ENCODE measurements around the gene PRKAR2B. TPM values are rescaled to one million over a fixed set of nuclear protein-coding genes. Genes with fewer than 3 reads are reported as not detected.

Gene PRKAR2B
- total RNA-seq, 1 experiment from 2014 or later: 14.3 TPM

DNA sequence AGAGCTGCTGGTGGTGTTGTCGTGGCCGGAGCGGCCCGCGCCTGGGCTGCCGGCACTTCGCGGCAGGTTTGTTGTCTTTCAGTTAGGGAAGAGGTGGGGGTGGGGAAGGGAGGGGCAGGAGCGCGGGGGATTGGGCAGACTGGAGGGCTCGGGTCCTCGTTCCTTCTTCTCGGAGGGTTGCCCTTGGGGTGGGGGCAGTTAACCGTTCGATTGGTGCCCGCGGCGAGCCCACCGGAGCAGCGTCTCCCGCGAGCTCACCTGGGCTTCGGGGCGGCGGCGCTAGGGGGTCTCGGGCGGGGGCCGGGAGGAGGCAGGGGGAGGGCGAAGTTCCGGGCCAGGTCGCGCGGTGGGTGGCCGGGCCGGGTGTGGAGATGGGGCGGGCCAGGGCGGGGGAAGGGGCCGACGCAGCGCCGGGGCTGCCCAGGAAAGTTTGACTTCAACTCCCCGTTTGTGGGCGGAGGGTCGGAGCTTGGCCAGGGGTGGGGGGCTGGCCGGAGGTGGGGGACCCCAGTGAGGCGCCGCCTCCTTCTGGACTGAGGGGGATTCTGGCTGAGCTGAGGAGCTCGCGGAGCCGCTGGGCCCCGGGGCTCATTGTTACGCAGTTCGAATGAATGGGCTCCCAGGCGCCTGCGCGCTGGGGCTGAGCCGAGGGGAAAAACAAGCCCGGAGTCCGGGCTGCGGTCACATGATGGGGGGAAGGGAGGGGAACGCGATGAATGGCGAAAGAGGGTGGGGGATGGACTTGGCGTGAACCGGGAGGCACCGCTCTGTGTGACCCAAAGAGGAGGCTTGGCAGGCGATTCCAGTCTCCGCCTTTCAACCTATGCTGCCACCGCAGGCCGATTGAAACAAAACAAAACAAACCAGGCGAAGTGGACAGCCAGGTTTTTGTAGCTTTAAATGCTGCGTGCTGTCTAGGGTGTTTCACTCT is 124.9 kb downstream of the PRKAR2B start:
- H3K27ac ChIP-seq: peak overlapping the region; percentile 83

GRCh38 chr7:107170051-107170915 is 125.8 kb downstream of the PRKAR2B start:
- Histone ChIP-seq H3K4me1 (no peaks in the 10 kb centered on the region), H3K4me3 (peak overlapping the region; percentile 76), H3K9me3 (replicated peaks) (no peaks in the 10 kb centered on the region), H3K36me3 (no peaks in the 10 kb centered on the region), H3K27ac (peak overlapping the region; percentile 83), H3K27me3 (no peaks in the 10 kb centered on the region)
- no peak for DNase-seq

More for the DNA sequence above, 124.9 kb downstream of the PRKAR2B start:
- DNase-seq: peak; percentile 95 to 96
- Histone ChIP-seq H3K4me3 (peak overlapping the region; percentile 76), H3K36me3 (no peaks in the 10 kb centered on the region), H3K9me3 (replicated peaks) (no peaks in the 10 kb centered on the region), H3K27me3 (no peaks in the 10 kb centered on the region), H3K4me1 (no peaks in the 10 kb centered on the region)

- H3K4me1 ChIP-seq: no peaks in the 10 kb centered on the region
Observed at GRCh38 chr7:107171496-107171895, 127.0 kb downstream of the PRKAR2B start.

DNA sequence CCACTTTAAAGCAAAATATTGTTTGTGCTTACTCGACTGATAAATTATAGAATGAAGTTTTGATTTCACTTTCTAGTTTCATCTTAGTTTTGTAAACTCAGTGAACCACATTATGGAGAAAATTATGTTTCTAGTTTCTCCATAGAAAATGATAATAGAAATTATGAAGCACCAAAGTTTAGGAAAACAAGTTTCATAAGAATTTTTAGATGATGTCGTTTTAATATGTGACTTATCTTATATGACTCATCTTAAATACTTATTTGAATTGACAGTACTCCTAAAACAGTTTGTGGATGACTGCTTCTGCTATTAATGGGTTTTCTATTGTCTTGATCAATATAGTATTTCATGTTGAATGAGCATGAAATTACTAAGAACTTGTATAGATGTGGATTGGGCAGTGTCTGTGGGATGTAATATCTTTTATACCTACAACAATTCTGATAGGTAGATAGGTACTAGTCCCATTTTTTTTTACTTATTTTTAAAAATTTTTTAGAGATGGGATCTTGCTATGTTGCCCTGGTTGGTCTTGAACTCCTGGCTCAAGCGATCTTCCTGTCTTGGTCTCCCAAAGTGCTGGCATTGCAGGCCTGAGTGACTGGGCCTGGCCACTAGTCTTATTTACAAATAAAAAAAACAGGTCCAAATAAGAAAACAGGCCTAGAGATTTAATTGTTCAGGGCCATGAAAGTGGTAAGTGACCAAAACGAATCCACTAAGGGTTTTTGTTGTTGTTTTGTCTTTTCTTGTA is 127.9 kb downstream of the PRKAR2B start:
- H3K36me3 ChIP-seq: no peaks in the 10 kb centered on the region
- no peaks in the 10 kb centered on the region for H3K9me3 ChIP-seq (replicated peaks)
- H3K27ac ChIP-seq: no peak overlapping the region
- H3K27me3 ChIP-seq: no peaks in the 10 kb centered on the region
- DNase-seq: no peak
- H3K4me1 ChIP-seq: no peaks in the 10 kb centered on the region
- no peak overlapping the region for H3K4me3 ChIP-seq

More at GRCh38 chr7:107171496-107171895, 127.0 kb downstream of the PRKAR2B start:
- no peaks in the 10 kb centered on the region for H3K27me3 ChIP-seq
- H3K4me3 ChIP-seq: no peak overlapping the region
- H3K9me3 ChIP-seq (replicated peaks): no peaks in the 10 kb centered on the region
- DNase-seq: no peak
- no peaks in the 10 kb centered on the region for H3K36me3 ChIP-seq
- no peak overlapping the region for H3K27ac ChIP-seq

- no peak for DNase-seq
- H3K27ac ChIP-seq: no peak overlapping the region
- no peak overlapping the region for H3K4me3 ChIP-seq
Observed at GRCh38 chr7:107173191-107173590, 128.7 kb downstream of the PRKAR2B start.

GRCh38 chr7:107173691-107174406 is 129.3 kb downstream of the PRKAR2B start:
- no peaks in the 10 kb centered on the region for H3K36me3 ChIP-seq
- no peak for DNase-seq
- H3K27me3 ChIP-seq: no peaks in the 10 kb centered on the region

More at GRCh38 chr7:107173191-107173590, 128.7 kb downstream of the PRKAR2B start:
- H3K27me3 ChIP-seq: no peaks in the 10 kb centered on the region
- H3K36me3 ChIP-seq: no peaks in the 10 kb centered on the region
- H3K9me3 ChIP-seq (replicated peaks): no peaks in the 10 kb centered on the region
- no peaks in the 10 kb centered on the region for H3K4me1 ChIP-seq

DNA sequence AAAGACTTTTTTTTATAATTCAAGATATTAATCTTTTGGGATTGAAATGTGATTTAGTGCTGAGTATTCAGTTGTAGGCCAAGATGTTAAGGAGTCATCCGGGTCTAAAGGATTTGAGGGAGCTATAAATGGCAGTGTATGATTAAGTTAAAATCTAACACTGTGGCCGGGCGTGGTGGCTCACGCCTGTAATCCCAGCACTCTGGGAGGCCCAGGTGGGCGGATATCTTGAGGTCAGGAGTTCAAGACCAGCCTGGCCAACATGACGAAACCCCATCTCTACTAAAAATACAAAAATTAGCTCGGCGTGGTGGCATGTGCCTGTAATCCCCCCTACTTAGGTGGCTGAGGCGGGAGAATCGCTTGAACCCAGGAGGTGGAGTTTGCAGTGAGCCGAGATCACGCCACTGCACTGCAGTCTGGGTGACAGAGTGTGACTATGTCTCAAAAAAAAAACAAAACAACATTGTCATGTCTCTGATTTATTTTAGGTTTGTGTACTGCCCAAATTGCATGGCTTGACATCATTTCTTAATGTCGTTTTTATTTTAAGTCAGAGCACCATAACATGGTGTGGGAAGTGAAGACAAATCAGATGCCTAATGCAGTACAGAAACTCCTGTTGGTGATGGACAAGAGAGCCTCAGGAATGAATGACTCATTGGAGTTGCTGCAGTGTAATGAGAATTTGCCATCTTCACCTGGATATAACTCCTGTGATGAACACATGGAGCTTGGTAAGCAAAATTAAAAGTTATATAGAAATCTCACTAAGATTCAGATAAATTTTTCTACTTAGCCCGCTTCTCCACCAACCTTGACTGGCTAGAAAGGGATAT is 135.0 kb downstream of the PRKAR2B start:
- no peak overlapping the region for H3K27ac ChIP-seq
- peak in 1 of 2 experiments; percentile 12 for DNase-seq

More at GRCh38 chr7:107173691-107174406, 129.3 kb downstream of the PRKAR2B start:
- Histone ChIP-seq H3K9me3 (replicated peaks) (no peaks in the 10 kb centered on the region), H3K27ac (no peak overlapping the region), H3K4me1 (no peaks in the 10 kb centered on the region), H3K4me3 (no peak overlapping the region)

GRCh38 chr7:107180378-107180777 is 135.9 kb downstream of the PRKAR2B start:
- Histone ChIP-seq H3K4me1 (peaks cover 15% of the 10 kb centered on the region; the same call in 1 of the 2 replicates), H3K36me3 (peaks cover 22% of the 10 kb centered on the region), H3K27me3 (no peaks in the 10 kb centered on the region), H3K9me3 (replicated peaks) (no peaks in the 10 kb centered on the region), H3K4me3 (no peak overlapping the region), H3K27ac (no peak overlapping the region)
- DNase-seq: peak; percentile 57 to 70

More for the DNA sequence above, 135.0 kb downstream of the PRKAR2B start:
- Histone ChIP-seq H3K27me3 (no peaks in the 10 kb centered on the region), H3K4me1 (peaks cover 15% of the 10 kb centered on the region; the same call in 1 of the 2 replicates), H3K4me3 (no peak overlapping the region), H3K9me3 (replicated peaks) (no peaks in the 10 kb centered on the region), H3K36me3 (peaks cover 22% of the 10 kb centered on the region)

- H3K27me3 ChIP-seq: no peaks in the 10 kb centered on the region
- peaks cover 22% of the 10 kb centered on the region for H3K36me3 ChIP-seq
- no peak overlapping the region for H3K4me3 ChIP-seq
- H3K9me3 ChIP-seq (replicated peaks): no peaks in the 10 kb centered on the region
- no peak for DNase-seq
- no peak overlapping the region for H3K27ac ChIP-seq
- peaks cover 15% of the 10 kb centered on the region; the same call in 1 of the 2 replicates for H3K4me1 ChIP-seq
Observed at GRCh38 chr7:107181172-107181571, 136.7 kb downstream of the PRKAR2B start.

DNA sequence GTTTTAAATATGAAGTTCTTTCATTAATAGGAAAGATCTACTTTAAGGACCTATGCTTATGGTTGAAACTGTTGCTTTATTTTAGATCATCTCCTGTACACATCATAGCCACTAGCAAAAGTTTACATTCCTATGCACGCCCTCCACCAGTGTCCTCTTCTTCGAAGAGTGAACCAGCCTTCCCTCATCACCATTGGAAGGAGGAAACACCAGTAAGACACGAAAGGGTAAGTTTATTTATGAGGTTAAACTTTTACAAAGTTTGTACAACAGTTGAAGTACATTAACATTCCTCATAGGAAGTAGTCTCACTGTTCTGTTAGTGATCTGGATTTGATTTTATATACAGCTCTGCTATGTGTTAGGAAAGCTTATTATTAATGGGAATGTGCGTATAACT is 141.2 kb downstream of the PRKAR2B start:
- Histone ChIP-seq H3K27ac (no peak overlapping the region), H3K4me1 (peaks cover 2% of the 10 kb centered on the region; the same call in 1 of the 2 replicates), H3K36me3 (peaks cover 51% of the 10 kb centered on the region), H3K27me3 (no peaks in the 10 kb centered on the region), H3K9me3 (replicated peaks) (no peaks in the 10 kb centered on the region), H3K4me3 (no peak overlapping the region)
- DNase-seq: no peak

- H3K9me3 ChIP-seq (replicated peaks): no peaks in the 10 kb centered on the region
- H3K36me3 ChIP-seq: peaks cover 55% of the 10 kb centered on the region
- H3K4me3 ChIP-seq: no peak overlapping the region
- H3K4me1 ChIP-seq: no peaks in the 10 kb centered on the region
- no peaks in the 10 kb centered on the region for H3K27me3 ChIP-seq
- no peak for DNase-seq
- H3K27ac ChIP-seq: no peak overlapping the region
Observed at GRCh38 chr7:107186240-107186639, 141.7 kb downstream of the PRKAR2B start.

DNA sequence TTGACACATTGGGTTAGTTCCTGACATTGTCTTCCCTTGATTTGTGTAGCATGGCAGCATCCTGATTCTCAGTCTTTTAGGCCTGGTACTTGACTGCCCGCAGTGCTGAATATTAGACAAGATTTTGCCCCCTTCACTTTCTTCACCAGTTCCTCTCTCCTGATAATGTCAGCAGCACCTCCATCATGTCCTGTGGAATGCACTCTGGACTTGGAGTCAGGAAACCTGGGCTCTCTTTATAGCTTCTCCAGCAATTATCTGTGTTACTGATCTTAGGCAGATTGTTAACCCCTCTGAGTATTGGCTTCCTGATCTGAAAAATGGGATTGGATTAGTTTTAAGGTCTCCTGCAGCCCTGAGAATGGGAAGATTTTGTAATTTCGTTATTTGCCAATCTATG is 143.3 kb downstream of the PRKAR2B start:
- no peaks in the 10 kb centered on the region for H3K9me3 ChIP-seq (replicated peaks)
- H3K27me3 ChIP-seq: no peaks in the 10 kb centered on the region
- H3K4me3 ChIP-seq: no peak overlapping the region
- H3K36me3 ChIP-seq: peaks cover 47% of the 10 kb centered on the region
- no peak for DNase-seq
- no peak overlapping the region for H3K27ac ChIP-seq
- no peaks in the 10 kb centered on the region for H3K4me1 ChIP-seq

DNA sequence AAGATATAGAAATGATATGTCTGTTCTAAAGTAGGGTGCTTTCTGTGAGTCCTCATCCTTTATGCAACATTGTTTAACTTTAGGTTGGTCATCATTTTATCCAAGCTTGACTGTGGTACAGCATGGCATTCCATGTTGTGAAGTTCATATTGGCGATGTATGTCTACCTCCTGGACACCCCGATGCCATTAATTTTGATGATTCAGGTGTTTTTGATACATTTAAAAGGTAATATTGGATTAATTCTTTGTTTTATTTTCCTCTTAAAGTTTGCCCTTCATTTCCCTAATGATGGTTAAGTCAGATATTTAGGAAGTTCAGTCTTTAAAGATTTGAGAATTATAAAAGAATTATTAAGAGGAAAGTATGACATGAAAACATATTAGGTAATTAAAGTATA is 145.6 kb downstream of the PRKAR2B start:
- Histone ChIP-seq H3K4me3 (no peak overlapping the region), H3K27me3 (no peaks in the 10 kb centered on the region), H3K36me3 (peaks cover 34% of the 10 kb centered on the region), H3K4me1 (no peaks in the 10 kb centered on the region), H3K9me3 (replicated peaks) (no peaks in the 10 kb centered on the region), H3K27ac (no peak overlapping the region)
- no peak for DNase-seq
